GM21360 (cell line): ENCODE measurements around the gene TAF11L2.
"Not testable (repeated sequence)": the region's sequence is repeated elsewhere in the genome, so short reads cannot be mapped to it uniquely, and the experiment has no call there.

Experiments
- ATAC-seq: cut with Tn5 transposase; IDR thresholded peaks from one replicate; pipeline ENCODE4 v1.9.1; 2021; ENCODE audit warnings: mild to moderate bottlenecking, moderate library complexity; ENCODE audit not compliant: unreplicated experiment

The TAF11L2 gene

GRCh38 chr5:17524935-17525334 is 26.9 kb downstream of the TAF11L2 start, which contains the start of gene TAF11L5:
TSS of gene TAF11L5 (plus strand) at chr5:17525235.
- not testable (repeated sequence) for ATAC-seq

GRCh38 chr5:17526504-17526903 is 28.5 kb downstream of the TAF11L2 start:
- not testable (repeated sequence) for ATAC-seq

- ATAC-seq: not testable (repeated sequence)
These were observed 30.3 kb downstream of the TAF11L2 start, which contains the start of gene TAF11L6 for GRCh38 chr5:17528369-17528768. TSS of gene TAF11L6 (plus strand) at chr5:17528669.
